Measurements from ENCODE around the gene PDSS2.
"Not testable (repeated sequence)": the region's sequence is repeated elsewhere in the genome, so short reads cannot be mapped to it uniquely, and the experiment has no call there.

The PDSS2 gene

DNA sequence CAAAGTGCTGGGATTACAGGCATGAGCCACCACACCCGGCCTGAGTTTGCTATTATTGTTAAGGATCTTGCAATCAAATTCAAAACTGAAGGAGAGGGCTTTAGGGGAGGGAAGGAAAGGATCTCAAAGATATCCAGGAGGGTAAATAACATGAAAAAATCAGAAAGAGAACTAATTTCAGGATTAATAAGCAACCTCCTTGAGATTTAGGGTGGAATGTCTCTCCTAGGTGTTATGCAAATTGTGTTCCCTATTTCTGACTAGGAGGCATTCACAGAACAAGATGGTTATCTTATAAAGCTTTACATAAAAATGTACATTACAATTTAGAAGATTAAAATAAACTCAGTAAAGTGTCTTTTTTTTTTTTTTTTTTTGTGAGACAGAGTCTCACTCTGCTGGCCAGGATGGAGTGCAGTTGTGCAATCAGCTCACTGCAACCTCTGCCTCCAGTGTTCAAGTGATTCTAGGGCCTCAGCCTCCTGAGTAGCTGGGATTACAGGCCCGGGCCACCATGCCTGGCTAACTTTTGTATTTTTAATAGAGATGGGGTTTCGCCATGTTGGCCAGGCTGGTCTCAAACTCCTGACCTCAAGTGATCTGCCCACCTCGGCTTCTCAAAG is 252.0 kb downstream of the PDSS2 start:
- H3K27ac ChIP-seq: no peak overlapping the region
- TF ChIP-seq, protein P1, sequence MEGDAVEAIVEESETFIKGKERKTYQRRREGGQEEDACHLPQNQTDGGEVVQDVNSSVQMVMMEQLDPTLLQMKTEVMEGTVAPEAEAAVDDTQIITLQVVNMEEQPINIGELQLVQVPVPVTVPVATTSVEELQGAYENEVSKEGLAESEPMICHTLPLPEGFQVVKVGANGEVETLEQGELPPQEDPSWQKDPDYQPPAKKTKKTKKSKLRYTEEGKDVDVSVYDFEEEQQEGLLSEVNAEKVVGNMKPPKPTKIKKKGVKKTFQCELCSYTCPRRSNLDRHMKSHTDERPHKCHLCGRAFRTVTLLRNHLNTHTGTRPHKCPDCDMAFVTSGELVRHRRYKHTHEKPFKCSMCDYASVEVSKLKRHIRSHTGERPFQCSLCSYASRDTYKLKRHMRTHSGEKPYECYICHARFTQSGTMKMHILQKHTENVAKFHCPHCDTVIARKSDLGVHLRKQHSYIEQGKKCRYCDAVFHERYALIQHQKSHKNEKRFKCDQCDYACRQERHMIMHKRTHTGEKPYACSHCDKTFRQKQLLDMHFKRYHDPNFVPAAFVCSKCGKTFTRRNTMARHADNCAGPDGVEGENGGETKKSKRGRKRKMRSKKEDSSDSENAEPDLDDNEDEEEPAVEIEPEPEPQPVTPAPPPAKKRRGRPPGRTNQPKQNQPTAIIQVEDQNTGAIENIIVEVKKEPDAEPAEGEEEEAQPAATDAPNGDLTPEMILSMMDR (IDR thresholded peaks at IDR 0.05): no peak
- no peak for TF ChIP-seq ZFX (IDR thresholded peaks at IDR 0.05; ENCODE audit: borderline replicate concordance)

DNA sequence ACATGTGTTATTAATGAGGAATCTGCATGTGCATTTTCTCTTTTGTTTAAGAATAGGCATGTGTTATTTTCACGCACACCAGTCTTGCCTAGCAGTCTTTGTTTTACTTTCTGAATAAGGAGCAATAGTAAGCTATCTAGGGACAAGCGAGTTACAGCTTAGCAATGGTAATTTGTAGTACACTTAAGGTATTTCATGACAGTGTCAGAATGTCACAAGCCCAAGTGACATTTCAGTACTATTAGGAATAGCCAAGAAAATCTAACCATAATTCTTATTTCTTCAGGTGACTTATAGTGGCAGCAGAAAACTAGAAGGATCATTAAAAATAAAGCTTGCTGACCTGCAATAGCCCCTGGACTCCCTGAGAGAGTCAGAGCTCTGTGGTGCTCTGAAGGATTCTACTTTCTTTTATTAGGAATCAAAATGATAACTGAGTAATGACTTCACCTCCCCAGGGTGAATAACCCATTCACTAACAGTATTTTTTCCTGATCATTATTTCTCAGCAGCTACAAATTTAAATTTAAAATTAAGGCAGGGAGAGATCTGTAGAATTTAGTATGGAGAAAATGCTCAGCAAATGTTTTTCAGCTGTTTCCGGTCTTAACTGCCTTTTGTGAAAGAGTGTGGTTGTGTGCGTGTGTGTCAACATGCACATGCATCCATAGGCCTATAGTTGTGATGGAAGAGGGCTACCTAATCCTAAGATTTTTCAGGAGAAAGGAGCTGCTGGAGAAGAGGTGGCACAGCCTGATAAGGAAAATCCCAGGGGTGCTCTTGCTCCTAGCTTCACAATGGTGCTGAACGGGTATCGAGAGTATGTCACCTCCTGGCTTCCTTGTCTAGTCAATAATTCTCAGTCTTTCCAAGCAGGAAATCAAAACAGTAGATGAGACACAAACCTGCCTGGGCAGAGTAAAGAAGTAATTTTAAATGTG is 254.0 kb downstream of the PDSS2 start:
- H3K27ac ChIP-seq: no peak overlapping the region
- TF ChIP-seq, protein P1 (IDR thresholded peaks at IDR 0.05): no peak
- TF ChIP-seq ZFX (IDR thresholded peaks at IDR 0.05; ENCODE audit: borderline replicate concordance): no peak

DNA sequence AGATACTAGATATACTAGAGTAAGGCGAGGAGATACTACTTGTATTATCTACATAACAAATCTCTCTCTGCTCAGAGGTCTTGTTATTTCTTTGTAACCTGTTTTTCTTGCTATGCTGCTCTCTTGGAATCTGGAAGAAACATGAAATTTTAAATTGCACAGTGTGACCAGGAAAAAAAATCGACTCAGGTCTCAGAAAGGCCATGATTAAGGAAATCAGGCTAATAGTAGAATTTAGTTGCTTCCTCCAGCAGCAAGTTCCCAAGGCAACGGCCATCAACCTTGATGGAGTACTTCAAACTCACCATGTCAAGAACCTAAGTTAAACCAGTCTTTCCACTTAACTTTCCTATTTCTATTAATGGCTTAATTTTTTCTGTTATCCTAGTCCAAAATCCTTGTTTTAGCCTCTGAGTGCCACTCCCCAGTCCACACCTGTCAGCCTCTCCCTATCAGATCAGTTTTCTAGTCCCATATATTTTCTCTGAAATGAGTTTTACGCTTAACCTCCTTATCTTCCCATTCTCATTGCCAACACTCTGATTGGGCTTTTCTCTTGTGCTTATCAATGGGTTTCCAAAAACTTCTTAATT is 256.4 kb downstream of the PDSS2 start:
- TF ChIP-seq ZFX (IDR thresholded peaks at IDR 0.05; ENCODE audit: borderline replicate concordance): no peak
- TF ChIP-seq, protein P1 (IDR thresholded peaks at IDR 0.05): no peak

DNA sequence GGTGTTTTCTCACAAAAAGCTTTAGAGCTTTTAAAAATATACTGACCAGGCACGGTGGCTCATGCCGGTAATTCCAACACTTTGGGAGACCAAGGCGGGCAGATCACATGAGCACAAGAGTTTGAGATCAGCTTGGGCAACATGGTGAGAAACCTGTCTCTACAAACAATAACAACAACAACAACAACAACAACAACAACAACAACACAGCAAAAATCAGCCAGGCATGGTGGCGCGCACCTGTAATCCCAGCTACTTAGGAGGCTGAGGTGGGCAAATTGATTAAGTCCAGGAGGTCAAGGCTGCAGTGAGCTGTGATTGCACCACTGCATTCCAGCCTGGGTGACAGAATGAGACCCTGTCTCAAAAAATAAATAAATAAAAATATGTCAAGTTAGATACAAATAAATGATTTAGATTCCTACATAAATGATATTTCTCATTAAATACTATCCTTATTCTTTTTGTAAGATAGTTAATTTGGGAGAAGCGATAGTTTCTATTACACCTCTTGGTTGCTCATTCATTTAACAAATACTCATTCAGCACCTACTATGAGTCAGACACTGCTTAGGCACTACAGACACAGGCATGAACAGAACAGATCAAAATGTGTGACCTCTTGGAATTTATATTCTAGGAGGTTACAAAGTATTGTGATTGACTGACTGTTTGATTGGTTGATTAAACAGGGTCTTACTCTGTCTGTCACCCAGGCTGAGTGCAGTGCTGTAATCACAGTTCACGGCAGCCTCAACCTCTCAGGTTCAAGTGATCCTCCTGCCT is 260.5 kb downstream of the PDSS2 start:
- TF ChIP-seq, protein P1 (IDR thresholded peaks at IDR 0.05): no peak
- TF ChIP-seq ZFX (IDR thresholded peaks at IDR 0.05; ENCODE audit: borderline replicate concordance): no peak
- H3K27ac ChIP-seq: no peak overlapping the region

More for the DNA sequence above, 256.4 kb downstream of the PDSS2 start:
- no peak overlapping the region for H3K27ac ChIP-seq

DNA sequence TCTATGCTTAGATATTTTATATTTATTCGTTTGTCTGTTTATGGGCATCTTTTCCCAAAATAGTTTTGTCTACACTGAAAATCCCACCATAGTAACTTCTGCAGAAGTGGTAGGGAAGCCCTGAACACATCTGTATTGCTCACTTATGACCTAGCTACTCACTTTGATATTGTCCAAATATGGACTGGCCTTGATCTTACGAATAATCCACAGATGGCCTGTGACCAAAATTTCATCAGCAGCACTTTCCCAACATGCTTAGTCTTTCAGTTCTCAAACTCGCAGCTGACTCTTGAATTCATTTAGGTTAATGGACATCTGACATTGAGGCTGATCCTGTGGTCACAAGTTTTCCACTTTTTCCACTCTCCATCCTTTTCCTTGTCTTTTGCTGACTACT is 263.2 kb downstream of the PDSS2 start:
- H3K27ac ChIP-seq: no peak overlapping the region
- TF ChIP-seq ZFX (IDR thresholded peaks at IDR 0.05; ENCODE audit: borderline replicate concordance): no peak
- TF ChIP-seq, protein P1 (IDR thresholded peaks at IDR 0.05): no peak

DNA sequence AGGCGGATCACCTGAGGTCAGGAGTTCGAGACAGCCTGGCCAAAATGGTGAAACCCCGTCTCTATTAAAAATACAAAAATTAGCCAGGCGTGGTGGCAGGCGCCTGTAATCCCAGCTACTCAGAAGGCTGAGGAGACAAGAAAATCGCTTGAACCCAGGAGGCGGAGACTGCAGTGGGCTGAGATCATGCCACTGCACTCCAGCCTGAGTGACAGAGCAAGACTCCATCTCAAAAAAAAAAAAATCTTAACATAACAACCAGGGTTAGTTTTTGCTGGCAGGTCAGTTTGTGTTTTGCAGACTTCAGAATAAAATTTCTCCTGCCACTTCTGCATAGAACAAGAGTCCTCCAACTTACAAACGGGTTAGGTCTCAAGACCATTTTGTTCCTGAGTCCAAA is 264.6 kb downstream of the PDSS2 start:
- not testable (repeated sequence) for H3K27ac ChIP-seq

DNA sequence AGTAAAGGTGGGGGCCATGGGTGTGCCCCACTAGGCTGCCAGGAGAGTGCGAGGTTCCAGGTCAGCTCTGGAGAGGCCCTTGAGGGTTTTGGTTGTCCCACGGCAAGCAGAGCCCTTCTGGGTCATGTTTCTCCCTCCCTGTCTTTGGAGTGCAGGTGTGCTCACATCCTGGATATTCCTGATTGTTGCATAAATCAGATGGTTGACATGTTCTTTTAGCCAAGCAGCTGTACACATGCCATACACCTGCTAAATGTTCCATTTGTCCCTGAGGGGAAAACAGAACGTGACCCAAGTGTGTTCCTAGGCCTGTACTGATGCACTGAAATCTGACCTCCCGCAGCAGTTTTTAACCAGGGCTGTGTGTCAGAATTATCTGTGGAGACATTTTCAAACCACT is 266.5 kb downstream of the PDSS2 start:
- no peak overlapping the region for H3K27ac ChIP-seq
- TF ChIP-seq, protein P1 (IDR thresholded peaks at IDR 0.05): no peak

Data from 22Rv1 (cell line).